ENCODE measurements around the gene FCRLB. TPM values are rescaled to one million over a fixed set of nuclear protein-coding genes. Genes with fewer than 3 reads are reported as not detected.
"Not testable (repeated sequence)": the region's sequence is repeated elsewhere in the genome, so short reads cannot be mapped to it uniquely, and the experiment has no call there.

FCRLB gene
- total RNA-seq, 1 experiment from 2014 or later = not detected

DNA sequence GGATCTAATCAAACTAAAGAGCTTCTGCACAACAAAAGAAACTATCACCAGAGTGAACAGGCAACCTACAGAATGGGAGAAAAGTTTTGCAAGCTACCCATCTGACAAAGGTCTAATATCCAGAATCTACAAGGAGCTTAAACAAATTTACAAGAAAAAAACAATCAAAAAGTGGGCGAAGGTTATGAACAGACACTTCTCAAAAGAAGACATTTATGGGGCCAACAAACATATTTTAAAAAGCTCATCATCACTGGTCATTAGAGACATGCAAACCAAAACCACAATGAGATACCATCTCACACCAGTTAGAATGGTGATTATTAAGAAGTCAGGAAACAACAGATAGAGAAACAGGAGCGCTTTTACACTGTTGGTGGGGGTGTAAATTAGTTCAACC lies 23.0 kb upstream of the FCRLB start:
- not testable (repeated sequence) for H3K27ac ChIP-seq (ENCODE audit: insufficient read length, low read depth, low read length); H4K91ac ChIP-seq (ENCODE audit: insufficient read length, low read depth, low read length); H2AK5ac ChIP-seq (ENCODE audit: insufficient read length, low read length); H2AFZ ChIP-seq (ENCODE audit: low read length); H2BK15ac ChIP-seq (ENCODE audit: low read depth, low read length); H3K23ac ChIP-seq (ENCODE audit: insufficient read length, low read depth, low read length); H3K14ac ChIP-seq (ENCODE audit: insufficient read depth, low read length); H3K9me3 Mint-ChIP-seq; H2BK5ac ChIP-seq (ENCODE audit: insufficient read length, low read length); H3K4me2 ChIP-seq (ENCODE audit: insufficient read depth, insufficient read length, low read length); H2BK12ac ChIP-seq (ENCODE audit: insufficient read length, low read depth, low read length); H3T11ph ChIP-seq (ENCODE audit: low read length); H4K8ac ChIP-seq (replicated peaks; ENCODE audit: insufficient read length, low read depth, low read length); H3K18ac ChIP-seq (ENCODE audit: insufficient read length, low read depth, low read length); H3K27ac Mint-ChIP-seq; H3K4me1 ChIP-seq (ENCODE audit: insufficient read depth, low read length); H2BK120ac ChIP-seq (ENCODE audit: low read depth, low read length, poor library complexity, severe bottlenecking); H3K4ac ChIP-seq (ENCODE audit: low read depth, low read length); H3K36me3 Mint-ChIP-seq (ENCODE audit: insufficient read depth in 1 of 3, low read depth in 3 of 3); H4K20me1 ChIP-seq (ENCODE audit: control insufficient read depth, insufficient read depth, insufficient read length); H4K5ac ChIP-seq (ENCODE audit: insufficient read length, low read depth, low read length); H3K79me2 ChIP-seq (ENCODE audit: insufficient read depth, low read length); H3K56ac ChIP-seq (ENCODE audit: insufficient read length, low read depth, low read length); H3K9ac ChIP-seq (ENCODE audit: extremely low read depth, insufficient read length, low read length); H3K27me3 ChIP-seq (ENCODE audit: insufficient read depth, low read length); H3K9me3 ChIP-seq (ENCODE audit: control insufficient read depth, low read depth, low read length); H3K4me3 Mint-ChIP-seq; H3K4me1 Mint-ChIP-seq; H3K79me1 ChIP-seq (ENCODE audit: insufficient read depth, low read depth, low read length, poor library complexity, severe bottlenecking); H3K23me2 ChIP-seq (ENCODE audit: insufficient read length, low read depth, low read length, poor library complexity, severe bottlenecking); H2BK20ac ChIP-seq (ENCODE audit: low read depth, low read length, poor library complexity, severe bottlenecking); DNase-seq
- peaks cover 35% of the 10 kb centered on the region for H3K27me3 Mint-ChIP-seq (ENCODE audit: low read depth)
- WGBS (ENCODE audit: extremely low coverage, insufficient read length, low lambda C conversion rate) = no CpG with 5 or more reads among the region's 2 CpGs
